GM19328 (cell line): ENCODE data around the gene MRPL43.
"Not testable (repeated sequence)": the region's sequence is repeated elsewhere in the genome, so short reads cannot be mapped to it uniquely, and the experiment has no call there.

Experiments
- ATAC-seq: cut with Tn5 transposase; IDR thresholded peaks from one replicate; pipeline ENCODE4 v1.9.1; 2021; ENCODE audit warnings: mild to moderate bottlenecking, moderate library complexity; ENCODE audit not compliant: unreplicated experiment

The MRPL43 gene

DNA sequence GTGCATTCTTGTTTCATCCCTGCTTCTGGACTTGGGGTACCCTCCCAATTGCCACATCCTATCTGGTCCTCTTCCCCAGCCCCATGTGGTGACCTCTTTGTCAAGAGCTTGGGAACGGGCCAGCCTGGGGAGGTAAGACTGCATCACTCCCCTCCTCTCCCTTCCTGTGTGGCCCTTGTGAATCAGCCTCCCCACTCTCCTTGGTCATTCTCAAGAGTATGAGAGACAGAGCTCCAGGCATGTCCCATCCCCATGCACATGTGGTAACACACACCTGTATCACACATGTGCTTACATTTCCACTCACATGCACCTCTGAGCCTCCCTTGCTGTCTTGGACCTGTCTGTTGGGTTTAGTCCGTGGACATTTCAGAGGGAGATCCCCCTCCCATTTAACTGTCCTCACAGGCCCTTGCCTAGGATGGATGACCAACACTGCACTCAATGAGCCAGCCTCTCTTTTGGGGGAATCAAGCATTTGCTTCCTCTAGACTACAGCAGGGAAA lies 2.6 kb downstream of the MRPL43 start:
- no peak for ATAC-seq

DNA sequence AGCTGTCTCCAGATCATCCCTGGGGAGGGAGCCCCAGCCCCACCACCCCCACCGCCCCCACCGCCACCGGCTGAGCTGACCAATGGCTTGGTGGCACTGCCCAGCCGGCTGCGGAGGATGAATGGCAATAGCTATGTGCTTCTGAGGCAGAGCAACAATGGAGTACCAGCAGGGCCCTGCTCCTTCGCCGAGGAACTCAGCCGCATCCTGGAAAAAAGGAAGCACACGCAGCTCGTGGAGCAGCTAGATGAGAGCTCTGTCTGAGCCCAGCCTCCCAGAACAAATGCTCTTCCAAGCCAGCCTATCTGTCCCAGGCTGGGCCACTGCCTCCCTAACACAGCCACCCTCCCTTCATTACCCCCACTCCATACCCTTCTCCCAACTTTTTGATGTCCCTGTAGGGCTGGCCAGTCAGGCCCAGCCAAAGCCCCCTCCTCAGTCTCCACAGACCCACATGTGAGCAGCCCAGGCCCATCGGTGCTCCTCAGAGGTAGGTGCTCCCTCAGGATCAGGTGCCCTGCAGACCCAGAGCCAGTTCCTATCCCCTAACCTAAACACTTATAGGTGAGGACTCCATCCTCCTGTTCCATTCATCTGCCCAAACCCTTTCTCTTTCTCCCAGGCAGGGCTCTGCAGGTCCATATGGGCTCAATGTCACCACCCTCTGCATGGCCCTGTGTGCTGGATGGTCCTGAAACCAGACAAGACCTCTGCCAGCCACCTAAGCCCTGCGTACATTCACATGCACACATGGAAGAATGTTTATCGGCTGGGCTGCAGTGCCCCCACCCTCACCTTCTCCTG lies 3.2 kb downstream of the MRPL43 start:
- no peak for ATAC-seq

DNA sequence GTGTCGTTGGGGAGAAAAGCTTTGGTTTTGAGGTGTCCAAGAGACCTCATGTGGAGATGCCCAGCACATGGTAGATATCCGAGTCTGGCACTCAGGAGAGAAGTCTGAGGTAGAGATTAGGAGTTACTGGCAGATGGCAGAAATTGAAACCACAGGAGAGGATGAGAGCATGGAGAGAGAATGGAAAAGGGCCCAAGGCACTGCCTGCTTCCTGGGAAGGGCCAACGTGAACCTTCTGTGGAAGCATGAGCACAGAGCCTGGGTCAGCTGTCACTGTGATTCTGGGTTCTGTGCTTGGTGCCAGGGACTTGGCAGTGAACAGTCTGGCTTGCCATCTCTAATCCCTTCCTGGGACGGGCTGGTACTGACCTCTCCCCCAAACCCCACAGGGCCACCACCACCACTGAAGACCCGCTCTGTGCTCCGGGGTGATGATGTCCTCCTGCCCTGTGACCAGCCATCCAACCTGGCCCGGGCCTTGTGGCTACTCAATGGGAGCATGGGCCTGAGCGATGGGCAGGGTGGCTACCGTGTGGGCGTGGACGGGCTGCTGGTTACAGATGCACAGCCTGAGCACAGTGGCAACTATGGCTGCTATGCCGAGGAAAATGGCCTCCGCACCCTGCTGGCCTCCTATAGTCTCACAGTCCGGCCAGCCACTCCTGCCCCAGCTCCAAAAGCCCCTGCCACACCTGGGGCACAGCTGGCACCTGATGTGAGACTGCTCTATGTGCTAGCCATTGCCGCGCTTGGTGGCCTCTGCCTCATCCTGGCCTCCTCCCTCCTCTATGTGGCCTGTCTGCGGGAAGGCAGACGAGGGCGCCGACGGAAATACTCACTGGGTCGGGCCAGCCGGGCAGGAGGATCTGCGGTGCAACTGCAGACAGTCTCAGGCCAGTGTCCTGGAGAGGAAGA lies 4.1 kb downstream of the MRPL43 start:
- ATAC-seq = no peak

DNA sequence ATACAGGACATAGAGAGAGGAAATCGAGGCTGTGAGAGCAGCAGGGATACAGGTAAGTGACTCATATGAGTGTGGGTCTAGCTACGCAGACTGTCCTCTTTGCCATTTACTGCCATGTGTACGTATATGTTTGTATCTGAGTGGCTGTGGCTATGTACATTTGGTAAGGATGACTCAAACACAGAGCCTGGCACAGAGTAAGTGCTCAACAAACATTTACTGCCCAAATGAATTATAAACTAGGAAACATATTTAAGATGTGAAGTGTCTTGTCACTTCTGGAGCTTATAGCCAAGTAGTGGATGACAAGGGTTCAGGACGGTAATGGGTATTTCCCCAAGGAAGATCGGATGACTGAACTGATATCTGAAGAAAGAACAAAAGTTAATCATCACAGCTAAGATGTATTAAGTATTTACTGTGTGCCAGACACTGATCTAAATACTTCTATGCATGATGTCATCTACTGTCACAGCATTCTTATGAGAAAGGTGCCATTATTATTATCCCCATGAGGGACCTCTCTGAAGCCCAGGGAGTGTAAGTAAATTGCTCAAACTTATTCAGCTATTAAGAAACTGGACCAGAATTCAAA lies 6.0 kb downstream of the MRPL43 start:
- ATAC-seq = no peak

DNA sequence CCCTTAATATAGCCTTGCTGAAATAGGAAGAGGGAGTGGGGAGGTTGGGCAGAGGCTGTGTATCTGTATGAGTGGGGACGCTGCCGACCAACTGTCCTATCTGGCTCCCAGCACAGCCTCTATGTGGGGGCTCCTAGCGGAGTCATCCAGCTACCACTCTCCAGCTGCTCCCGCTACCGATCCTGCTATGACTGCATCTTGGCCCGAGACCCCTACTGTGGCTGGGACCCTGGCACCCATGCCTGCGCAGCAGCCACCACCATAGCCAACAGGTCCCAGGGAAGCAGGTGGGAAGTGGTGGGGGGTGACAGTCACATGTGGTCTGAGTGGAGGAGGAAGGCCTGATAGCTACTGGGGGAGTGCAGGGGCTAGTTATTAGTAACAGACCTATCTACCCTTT lies 6.6 kb downstream of the MRPL43 start:
- no peak for ATAC-seq

DNA sequence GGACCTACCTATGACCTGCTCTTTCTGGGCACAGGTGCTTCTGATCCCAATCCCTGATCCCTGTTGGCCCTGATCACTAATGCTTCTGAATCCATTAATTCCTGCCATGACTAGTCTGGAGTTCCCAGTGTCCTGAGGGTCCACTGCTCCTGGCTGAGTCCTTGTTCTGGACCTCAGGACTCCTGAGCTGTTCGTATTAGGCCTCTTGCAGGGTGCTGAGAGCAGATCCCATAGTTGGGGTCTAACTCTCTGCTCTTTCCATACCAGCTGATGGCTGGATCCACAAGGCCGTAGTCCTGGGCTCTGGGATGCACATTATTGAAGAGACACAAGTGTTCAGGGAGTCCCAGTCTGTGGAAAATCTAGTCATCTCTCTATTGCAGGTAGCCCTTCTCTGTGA lies 7.0 kb downstream of the MRPL43 start:
- ATAC-seq = no peak

DNA sequence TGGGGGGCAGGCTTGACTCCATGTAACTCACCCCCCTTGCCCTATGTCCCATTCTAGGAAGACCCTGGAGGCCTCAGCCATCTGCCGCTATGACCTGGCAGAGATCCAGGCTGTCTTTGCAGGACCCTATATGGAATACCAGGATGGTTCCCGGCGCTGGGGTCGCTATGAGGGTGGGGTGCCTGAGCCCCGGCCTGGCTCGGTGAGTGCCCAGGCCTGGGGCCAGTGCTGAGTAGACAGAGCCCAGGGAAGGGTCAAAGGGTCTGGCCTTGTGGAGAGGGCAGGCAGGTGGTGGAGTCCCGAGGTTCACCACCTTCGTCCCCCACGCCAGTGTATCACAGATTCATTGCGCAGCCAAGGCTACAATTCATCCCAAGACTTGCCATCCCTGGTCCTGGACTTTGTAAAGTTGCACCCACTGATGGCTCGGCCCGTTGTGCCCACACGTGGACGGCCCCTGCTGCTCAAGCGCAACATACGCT lies 7.5 kb downstream of the MRPL43 start:
- ATAC-seq = no peak

DNA sequence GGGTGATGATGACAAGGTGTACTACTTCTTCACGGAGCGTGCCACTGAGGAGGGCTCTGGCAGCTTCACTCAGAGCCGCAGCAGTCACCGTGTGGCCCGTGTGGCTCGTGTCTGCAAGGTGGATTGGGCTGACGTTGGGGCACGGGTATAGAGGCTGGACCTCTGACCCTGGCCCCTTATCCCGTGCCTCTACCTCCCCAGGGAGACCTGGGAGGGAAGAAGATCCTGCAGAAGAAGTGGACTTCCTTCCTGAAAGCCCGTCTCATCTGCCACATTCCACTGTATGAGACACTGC lies 8.4 kb downstream of the MRPL43 start:
- no peak for ATAC-seq

DNA sequence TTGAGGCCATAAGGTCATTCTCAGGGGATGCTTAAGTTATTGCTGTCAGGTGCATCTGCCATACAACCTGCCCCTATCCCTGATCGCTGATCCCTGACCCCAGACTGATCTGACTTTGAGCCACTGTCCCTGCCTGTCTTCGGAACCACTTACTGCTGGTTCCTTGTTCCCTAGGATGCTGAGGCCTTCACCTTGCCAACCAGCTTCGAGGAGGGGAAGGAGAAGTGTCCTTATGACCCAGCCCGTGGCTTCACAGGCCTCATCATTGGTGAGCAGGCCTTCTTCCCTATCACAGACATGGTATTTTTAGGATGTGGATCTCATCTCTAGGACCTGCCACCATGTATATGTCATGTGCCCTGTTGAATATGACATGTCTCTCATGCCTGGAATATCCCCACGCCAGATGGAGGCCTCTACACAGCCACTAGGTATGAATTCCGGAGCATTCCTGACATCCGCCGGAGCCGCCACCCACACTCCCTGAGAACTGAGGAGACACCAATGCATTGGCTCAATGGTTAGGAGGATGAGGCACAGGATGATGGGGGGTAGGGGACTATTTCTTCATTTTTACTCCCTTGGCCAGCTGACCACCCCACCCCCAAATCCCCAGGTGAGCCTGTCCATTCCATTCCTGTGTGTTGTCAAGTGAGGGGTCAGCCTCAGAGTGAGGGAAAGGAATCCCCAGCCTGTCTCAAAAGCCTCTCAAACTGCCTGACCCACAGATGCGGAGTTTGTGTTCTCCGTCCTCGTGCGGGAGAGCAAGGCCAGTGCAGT lies 9.0 kb downstream of the MRPL43 start:
- ATAC-seq = no peak

DNA sequence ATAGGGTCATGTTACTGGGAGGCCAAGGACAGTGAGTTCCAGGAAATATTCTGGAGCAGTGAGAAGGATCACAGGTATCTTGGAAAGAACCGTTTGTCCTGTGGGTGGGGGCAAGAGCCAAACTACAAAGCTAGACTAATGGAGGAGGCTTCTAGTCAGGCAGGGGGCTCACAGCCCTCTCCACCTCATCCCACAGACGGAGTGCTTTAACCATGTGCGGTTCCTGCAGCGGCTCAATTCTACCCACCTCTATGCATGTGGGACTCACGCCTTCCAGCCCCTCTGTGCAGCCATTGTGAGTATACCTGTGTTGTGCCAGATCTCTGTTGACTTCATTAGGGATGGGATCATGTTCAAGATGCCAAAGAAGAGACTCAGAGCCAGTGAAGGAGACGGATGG lies 9.9 kb downstream of the MRPL43 start:
- ATAC-seq = no peak

DNA sequence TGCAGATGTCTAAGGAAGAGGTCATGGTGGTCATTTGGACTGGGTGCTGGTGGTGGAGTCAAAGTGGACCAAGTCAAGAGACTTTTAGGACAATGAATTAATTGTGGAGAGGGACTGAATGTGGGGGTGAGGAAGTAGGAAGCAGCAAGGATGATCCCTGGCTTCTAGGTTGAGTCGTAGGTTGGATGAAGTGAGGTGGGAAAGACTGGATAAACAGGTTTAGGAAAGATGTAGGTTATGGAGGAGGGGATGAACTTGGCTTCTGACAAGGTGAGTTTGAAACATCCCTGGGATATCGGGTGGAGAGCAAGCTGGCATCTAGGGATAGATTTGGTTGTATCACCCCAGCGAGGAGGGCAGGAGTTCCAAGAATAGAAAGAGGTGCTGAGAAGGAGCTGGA lies 10.4 kb downstream of the MRPL43 start:
- ATAC-seq = no peak

DNA sequence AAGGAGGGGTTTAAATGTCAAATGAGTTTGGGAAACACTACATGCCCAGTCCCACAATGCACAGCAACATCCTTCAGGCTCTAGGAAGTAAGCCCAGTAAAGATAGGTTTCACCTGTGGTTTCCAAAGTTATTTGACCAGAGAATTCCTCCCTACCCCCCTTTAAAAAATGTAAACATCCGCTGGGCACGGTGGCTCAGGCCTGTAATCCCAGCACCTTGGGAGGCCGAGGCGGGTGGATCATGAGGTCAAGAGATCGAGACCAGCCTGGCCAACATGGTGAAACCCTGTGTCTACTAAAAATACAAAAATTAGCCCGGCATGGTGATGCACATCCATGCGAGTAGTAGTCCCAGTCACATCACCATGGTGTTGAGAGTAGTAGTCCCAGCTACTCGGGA lies 11.9 kb downstream of the MRPL43 start:
- not testable (repeated sequence) for ATAC-seq

DNA sequence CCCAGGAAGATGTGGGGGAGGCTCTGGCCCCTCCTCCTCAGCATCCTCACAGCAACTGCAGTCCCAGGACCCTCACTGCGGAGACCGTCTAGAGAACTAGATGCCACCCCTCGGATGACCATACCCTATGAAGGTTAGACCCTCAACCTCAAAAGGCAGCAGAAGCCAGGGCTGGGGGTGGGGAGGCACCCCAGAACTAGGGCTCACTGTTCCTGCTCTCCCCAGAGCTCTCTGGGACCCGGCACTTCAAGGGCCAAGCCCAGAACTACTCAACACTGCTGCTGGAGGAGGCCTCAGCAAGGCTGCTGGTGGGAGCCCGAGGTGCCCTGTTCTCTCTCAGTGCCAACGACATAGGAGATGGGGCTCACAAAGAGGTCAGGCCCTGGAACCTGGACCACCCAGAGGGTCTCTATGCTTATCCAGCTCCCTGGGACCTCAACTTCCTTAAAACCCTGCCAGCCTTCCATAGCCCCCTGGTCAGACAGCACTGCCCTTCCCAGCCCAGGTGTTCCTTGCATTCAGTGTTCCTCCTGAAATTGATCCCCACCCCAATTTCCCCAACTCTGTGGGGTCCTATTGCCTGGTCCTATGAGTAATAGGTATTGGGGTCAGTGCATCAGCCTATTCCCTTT lies 14.3 kb downstream of the MRPL43 start:
- no peak for ATAC-seq

DNA sequence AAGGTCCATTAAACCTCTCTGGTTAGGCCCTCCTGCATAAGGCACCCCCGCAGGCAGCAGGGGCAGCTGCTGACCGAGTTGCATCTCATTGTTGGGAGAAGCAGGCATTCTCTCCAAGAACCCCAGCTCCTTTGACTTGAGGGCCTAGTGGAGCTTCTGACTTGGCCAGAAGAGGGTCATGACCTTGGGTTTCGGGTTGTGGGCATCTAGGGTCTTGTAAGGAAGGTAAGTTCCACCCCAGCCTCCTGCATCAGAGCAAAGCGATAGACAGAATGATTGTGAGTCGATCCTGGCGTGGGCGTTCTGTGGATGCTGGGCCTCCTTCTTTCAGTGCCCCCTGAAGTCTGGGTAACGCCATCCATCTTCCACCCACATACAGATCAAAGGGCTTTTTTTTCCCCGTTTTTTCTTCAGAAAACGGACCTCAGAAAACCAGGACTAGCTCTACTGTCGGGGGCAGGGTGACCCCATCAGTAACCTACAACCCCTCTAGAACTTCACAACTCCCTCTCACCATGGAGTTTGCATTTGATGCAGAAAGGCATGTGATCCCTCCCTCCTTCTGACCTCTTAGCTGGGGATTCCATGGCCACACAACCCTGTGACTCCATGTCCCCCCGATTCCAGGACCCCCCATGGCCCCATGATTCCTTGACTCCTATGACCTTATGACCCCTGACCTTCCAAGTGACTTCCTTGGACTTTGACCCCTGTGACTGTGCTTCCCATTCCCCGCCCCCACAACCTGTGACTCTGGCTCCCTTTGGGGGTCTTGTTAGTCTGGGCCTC lies 15.0 kb downstream of the MRPL43 start:
- no peak for ATAC-seq

DNA sequence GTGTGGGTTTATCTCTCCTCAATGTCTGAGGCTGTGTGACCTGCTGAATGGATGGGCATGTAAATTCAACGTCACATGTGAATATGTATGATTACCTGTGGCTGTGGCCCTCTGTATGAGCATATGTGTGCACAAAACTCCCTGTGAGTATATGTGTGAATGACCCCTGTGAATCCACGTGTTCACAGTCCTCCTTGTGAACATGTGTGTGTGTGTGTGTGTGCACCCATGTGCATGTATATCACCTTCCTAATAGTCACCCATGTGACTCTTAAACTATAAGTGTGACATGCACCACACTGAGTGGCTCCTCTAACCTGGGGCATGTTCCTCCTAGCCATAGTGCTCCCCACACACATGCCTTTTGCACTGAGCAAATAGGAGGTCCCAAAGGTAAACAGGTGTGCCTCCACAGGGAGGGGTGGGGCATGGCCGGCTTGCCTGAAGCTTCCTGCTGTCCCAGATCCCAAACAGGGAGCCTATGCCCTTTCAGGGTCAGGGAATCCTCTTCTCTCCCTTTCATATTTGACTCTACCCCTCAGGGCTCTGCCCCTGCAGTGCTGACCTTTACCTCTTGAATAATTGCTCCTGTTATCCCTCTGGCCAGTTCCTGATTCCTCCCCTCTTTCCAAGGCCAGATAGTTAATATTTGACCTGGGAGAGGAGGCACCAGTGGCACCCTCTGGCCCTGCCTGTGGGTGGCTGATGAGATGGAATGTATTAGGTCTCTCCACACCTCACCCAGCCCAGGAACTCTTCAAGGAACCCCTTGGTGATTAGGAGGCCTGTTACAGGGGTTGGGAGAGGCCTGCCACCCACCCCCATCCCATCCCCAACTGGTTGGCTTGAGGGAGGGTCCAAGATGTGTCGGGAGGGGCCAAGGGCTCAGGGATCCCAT lies 16.1 kb downstream of the MRPL43 start:
- ATAC-seq = no peak

DNA sequence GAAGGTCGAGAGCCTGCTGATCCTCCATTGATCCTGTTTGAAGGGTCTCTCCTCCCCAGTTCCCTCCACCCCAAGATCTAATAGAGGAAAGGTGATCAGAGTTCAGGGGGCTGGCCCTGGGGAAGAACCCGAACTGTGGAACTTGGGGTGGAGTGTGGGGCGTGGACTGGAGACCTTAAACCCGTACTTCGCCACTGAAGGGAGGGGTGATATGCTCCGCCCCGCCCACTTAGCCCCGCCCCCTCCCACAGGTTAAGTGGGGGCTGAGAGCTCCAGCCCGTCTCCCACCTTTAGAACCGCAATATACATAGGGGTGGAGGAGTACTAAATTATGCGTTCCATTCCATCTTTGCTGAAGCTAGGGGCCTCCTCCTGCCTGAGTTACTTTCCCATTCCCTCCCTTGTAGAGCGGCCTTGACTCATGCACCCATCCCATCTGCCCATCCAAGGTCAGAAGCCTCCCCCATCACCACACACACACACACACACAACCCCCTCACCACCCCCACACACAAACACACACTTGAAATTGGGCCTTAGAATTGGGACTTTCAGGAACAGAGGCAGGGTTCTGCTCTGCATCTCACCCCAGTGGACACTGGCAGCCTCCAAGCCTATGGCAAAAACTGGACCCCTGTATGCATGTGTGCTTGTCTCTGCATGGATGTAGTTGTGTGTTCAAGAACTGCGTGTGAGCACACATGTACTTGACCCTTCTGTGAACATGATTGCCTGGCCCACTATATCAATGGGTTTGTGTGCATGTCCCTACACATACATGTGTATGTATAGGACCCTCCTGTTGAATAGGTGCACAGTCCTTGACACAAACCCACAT lies 17.0 kb downstream of the MRPL43 start:
- no peak for ATAC-seq

DNA sequence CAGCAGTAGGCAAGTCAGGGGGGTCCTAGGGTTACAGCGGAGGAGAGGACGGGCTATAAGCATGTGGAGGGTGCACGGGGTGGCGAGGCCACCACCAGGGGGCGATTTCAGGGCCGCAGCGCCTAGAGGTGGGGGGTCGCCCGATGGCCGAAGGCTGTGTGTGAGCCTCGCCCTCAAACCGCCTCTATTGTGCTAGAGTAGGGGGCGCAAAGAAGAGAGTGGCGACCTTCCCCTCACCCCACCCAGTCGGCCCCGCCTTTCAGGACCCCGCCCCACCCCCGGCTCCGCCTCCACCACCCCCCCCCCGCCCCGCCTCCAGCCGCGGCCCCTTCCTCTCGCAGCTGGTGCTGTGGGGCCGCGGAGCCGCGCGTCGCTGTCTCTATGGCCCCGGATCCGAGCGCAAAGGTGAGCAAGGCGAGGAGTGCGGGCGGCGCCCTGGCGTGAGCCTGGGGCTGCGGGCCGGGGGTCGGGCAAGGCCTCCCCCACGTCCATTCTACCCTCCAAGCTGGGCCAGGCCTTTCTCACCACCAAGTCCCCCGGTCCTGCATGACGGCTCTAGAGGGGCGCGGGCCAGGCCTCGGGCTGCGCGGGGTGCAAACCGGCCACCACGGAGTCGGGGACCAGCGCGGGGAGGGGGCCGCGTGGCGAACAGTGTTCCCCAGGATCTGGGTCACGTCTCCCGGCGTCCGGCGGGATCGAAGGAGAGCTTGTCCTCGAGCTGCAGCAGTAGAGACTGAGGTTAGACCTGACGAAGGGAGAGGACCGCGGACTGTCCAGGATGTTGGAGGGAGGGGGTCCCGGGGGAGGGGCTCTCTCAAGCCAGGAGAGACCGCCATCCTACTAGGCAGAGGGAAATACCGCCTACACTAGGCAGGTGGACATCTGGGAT lies 17.9 kb downstream of the MRPL43 start, which contains the start of gene SEMA4G:
TSS of gene SEMA4G (plus strand) at position 318 of the 889 bp plus-strand sequence. CDS start 3,409 bp downstream, outside the sequence.
- no peak for ATAC-seq
